ENCODE measurements around the gene PHRF1. TPM values are rescaled to one million over a fixed set of nuclear protein-coding genes. Genes with fewer than 3 reads are reported as not detected.

The PHRF1 gene
- total and polyA plus RNA-seq, 9 of the 15 experiments (the other 6 are each of a cell fraction or from before 2014, with no cell fraction given): 0.07 to 37.2 (median 7.7) TPM

- Histone ChIP-seq H3K4me1 (replicated peaks in 1 of 2; ENCODE audit: control insufficient read depth in 2 of 2, insufficient read depth in 2 of 2, low read length in 2 of 2) (peaks cover 3 to 74% of the 10 kb centered on the region in 2 experiments; a peak in 3 of 5 replicates), H3K9me3 (replicated peaks; ENCODE audit: control insufficient read depth, insufficient read depth, low read depth, low read length) (no peaks in the 10 kb centered on the region), H3K9me1 (ENCODE audit: control insufficient read depth, insufficient read depth, low read length) (peaks cover 6% of the 10 kb centered on the region), H3K36me3 (ENCODE audit: control insufficient read depth, insufficient read depth, low read length) (peaks cover 37% of the 10 kb centered on the region; the same call in 2 of the 3 replicates), H3K4me3 (no peak overlapping the region), H3K27ac (ENCODE audit: extremely low read depth, low read depth, low read length) (no peak overlapping the region), H3K4me2 (ENCODE audit: insufficient read depth, low read length) (no peak overlapping the region), H3K79me2 (ENCODE audit: control insufficient read depth, insufficient read depth, low read length) (no peaks in the 10 kb centered on the region; the same call in 2 of the 3 replicates), H3K9ac (ENCODE audit: insufficient read depth in 1 of 2, low read depth in 2 of 2, low read length in 2 of 2) (no peak overlapping the region; a peak in 1 of 4 replicates), H3K27me3 (ENCODE audit: control insufficient read depth in 2 of 2, insufficient read depth in 2 of 2, low read length in 2 of 2) (no peaks in the 10 kb centered on the region), H2AFZ (ENCODE audit: low read depth, low read length) (no peak overlapping the region), H4K20me1 (replicated peaks; ENCODE audit: control insufficient read depth, insufficient read depth, low read length) (no peaks in the 10 kb centered on the region)
- intact Hi-C loops (cut with micrococcal nuclease) (no loop called here), in situ Hi-C loops (cut with MboI) (no loop called here)
- DNase-seq (ENCODE audit: extremely low read depth in 1 of 4, low spot score in 3 of 4) (no peak), FAIRE-seq (no peak), ATAC-seq (no peak; the same call in 2 of the 3 replicates)
- no TSS peak for BruUV-seq (replicated peaks)
- ChIA-PET CTCF (ENCODE audit: low intra/inter-chr PET ratio) (interaction anchor here (0.6 kb wide), 1 partner anchor 40 kb away, joined by 3 read pairs; no protein-coding TSS in a partner anchor), POLR2A (no interaction called here)
- WGBS (ENCODE audit: insufficient coverage, low coverage, missing lambda C conversion rate): 84% methylated on average over 30 of the region's 45 CpGs
- TF ChIP-seq POLR2G (IDR thresholded peaks at IDR 0.05; ENCODE audit: low read depth, low read length) (0 out of 2 replicates have a peak, but pooled peaks have one; percentile 37), POLR2A (conservative IDR thresholded peaks at IDR 0.05) (peak; percentile 36; the same call in 1 of the 2 replicates), FIP1L1 (IDR thresholded peaks at IDR 0.05; ENCODE audit: low read depth, low read length, poor library complexity, severe bottlenecking) (peak; percentile 9), RUNX1 (IDR thresholded peaks at IDR 0.05; ENCODE audit: low read depth) (no peak)
Observed at GRCh38 chr11:620935-621814, 44.9 kb downstream of the PHRF1 start.

DNA sequence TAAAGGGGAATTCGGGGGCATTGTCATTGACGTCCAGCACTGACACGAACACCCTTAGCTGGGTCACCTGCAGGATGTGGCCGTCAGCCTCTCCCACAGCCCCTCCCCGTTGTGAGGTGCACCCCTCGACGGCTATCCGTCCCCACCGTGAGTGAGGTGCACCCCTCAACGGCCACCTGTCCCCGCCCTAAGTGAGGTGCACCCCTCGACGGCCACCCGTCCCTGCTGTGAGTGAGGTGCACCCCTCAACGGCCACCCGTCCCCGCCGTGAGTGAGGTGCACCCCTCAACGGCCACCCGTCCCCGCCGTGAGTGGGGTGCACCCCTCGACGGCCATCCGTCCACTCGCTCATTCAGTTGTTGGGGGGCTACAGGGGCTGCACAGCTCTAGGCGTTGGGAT, 45.6 kb downstream of the PHRF1 start:
- no peak overlapping the region for H3K27ac ChIP-seq (ENCODE audit: extremely low read depth, low read depth, low read length)
- FAIRE-seq (no peak), ATAC-seq (no peak), DNase-seq (ENCODE audit: extremely low read depth in 1 of 4, low spot score in 3 of 4) (no peak)
- intact Hi-C loops (cut with micrococcal nuclease): no loop called here
- in situ Hi-C loops (cut with MboI): no loop called here
- ChIA-PET POLR2A (no interaction called here), CTCF (ENCODE audit: low intra/inter-chr PET ratio) (interaction anchor here (0.6 kb wide), 1 partner anchor 40 kb away, joined by 3 read pairs; no protein-coding TSS in a partner anchor)
- no peak overlapping the region for H2AFZ ChIP-seq (ENCODE audit: low read depth, low read length)
- H3K4me1 ChIP-seq (replicated peaks in 1 of 2; ENCODE audit: control insufficient read depth in 2 of 2, insufficient read depth in 2 of 2, low read length in 2 of 2): peaks cover 0 to 72% of the 10 kb centered on the region in 2 experiments; a peak in 2 of 5 replicates
- H3K36me3 ChIP-seq (ENCODE audit: control insufficient read depth, insufficient read depth, low read length): peaks cover 33% of the 10 kb centered on the region; the same call in 2 of the 3 replicates
- TF ChIP-seq POLR3A (IDR thresholded peaks at IDR 0.05; ENCODE audit: borderline replicate concordance, extremely low read depth, insufficient read depth, insufficient read length) (no peak), KLF1 (tag; IDR thresholded peaks at IDR 0.05) (no peak), CCAR2 (IDR thresholded peaks at IDR 0.05; ENCODE audit: low read depth, low read length) (no peak), RBM22 (IDR thresholded peaks at IDR 0.05; ENCODE audit: low read depth, low read length, poor library complexity, severe bottlenecking) (peak; percentile 47), NR2F6 (CRISPR knock-in tag; IDR thresholded peaks at IDR 0.05) (no peak), ZNF444 (CRISPR knock-in tag; IDR thresholded peaks at IDR 0.05) (no peak), ZFP91 (CRISPR knock-in tag; IDR thresholded peaks at IDR 0.05) (no peak)
- no TSS peak for BruUV-seq (replicated peaks)
- peaks cover 6% of the 10 kb centered on the region for H3K9me1 ChIP-seq (ENCODE audit: control insufficient read depth, insufficient read depth, low read length)
- H3K79me2 ChIP-seq (ENCODE audit: control insufficient read depth, insufficient read depth, low read length): no peaks in the 10 kb centered on the region; the same call in 2 of the 3 replicates
- no peaks in the 10 kb centered on the region for H3K27me3 ChIP-seq (ENCODE audit: control insufficient read depth in 2 of 2, insufficient read depth in 2 of 2, low read length in 2 of 2)
- H4K20me1 ChIP-seq (replicated peaks; ENCODE audit: control insufficient read depth, insufficient read depth, low read length): no peaks in the 10 kb centered on the region
- H3K4me3 ChIP-seq: no peak overlapping the region
- no peaks in the 10 kb centered on the region for H3K9me3 ChIP-seq (replicated peaks; ENCODE audit: control insufficient read depth, insufficient read depth, low read depth, low read length)
- no peak overlapping the region for H3K9ac ChIP-seq (ENCODE audit: insufficient read depth in 1 of 2, low read depth in 2 of 2, low read length in 2 of 2)
- WGBS (ENCODE audit: insufficient coverage, low coverage, missing lambda C conversion rate): 86% methylated on average over 27 of the region's 27 CpGs
- H3K4me2 ChIP-seq (ENCODE audit: insufficient read depth, low read length): no peak overlapping the region

Measured in K562 (cell line).